ENCODE results near the gene ANKRD33B. TPM values are rescaled to one million over a fixed set of nuclear protein-coding genes. Genes with fewer than 3 reads are reported as not detected.

Gene ANKRD33B
- total and polyA plus RNA-seq, 10 donors = 2.0 to 37.8 (median 24.6) TPM

GRCh38 chr5:10534561-10535530 lies 29.0 kb upstream of the ANKRD33B start:
- intact Hi-C loops (cut with DNase I; ENCODE audit: low total_unique reads) = no loop called here
- Histone ChIP-seq H3K27me3 (replicated peaks in 1 of 7) (peaks cover 0 to 14% (median 0%) of the 10 kb centered on the region in 7 donors), H3K9me3 (no peaks in the 10 kb centered on the region), H3K27ac (no peak overlapping the region), H3K4me3 (no peak overlapping the region), H3K4me1 (peaks cover 9 to 52% (median 24%) of the 10 kb centered on the region in 6 donors), H3K36me3 (no peaks in the 10 kb centered on the region)
- no peak for DNase-seq
- TF ChIP-seq CTCF (IDR thresholded peaks at IDR 0.05 in 8 of 11, conservative IDR thresholded peaks at IDR 0.05 in 3 of 11) = no peak
- TF ChIP-seq POLR2A (IDR thresholded peaks at IDR 0.05) = no peak
- TF ChIP-seq POLR2AphosphoS5 (IDR thresholded peaks at IDR 0.05) = no peak
- WGBS, 5 donors = 81 to 89% (median 85%) methylated on average over 23 of the region's 23 CpGs

- Histone ChIP-seq H3K27ac (peak overlapping the region in 2 of 8 donors; percentile 50 to 54), H3K4me3 (no peak overlapping the region), H3K4me1 (peaks cover 9 to 55% (median 25%) of the 10 kb centered on the region in 6 donors), H3K9me3 (no peaks in the 10 kb centered on the region), H3K27me3 (replicated peaks in 1 of 7) (peaks cover 0 to 14% (median 0%) of the 10 kb centered on the region in 7 donors), H3K36me3 (no peaks in the 10 kb centered on the region)
- DNase-seq = no peak
- TF ChIP-seq POLR2AphosphoS5 (IDR thresholded peaks at IDR 0.05) (no peak), POLR2A (IDR thresholded peaks at IDR 0.05) (no peak), CTCF (IDR thresholded peaks at IDR 0.05 in 8 of 11, conservative IDR thresholded peaks at IDR 0.05 in 3 of 11) (no peak)
- 58 to 76% (median 64%) methylated on average over 3 of the region's 3 CpGs for WGBS, 5 donors
- intact Hi-C loops (cut with DNase I; ENCODE audit: low total_unique reads) = no loop called here
These were observed 27.4 kb upstream of the ANKRD33B start for GRCh38 chr5:10536511-10536910.

GRCh38 chr5:10536931-10537579 lies 26.8 kb upstream of the ANKRD33B start:
- Histone ChIP-seq H3K4me1 (peaks cover 9 to 55% (median 25%) of the 10 kb centered on the region in 6 donors), H3K27ac (peak overlapping the region in 5 of 8 donors; percentile 28 to 54 (median 50)), H3K27me3 (replicated peaks in 1 of 7) (peaks cover 0 to 14% (median 0%) of the 10 kb centered on the region in 7 donors), H3K36me3 (no peaks in the 10 kb centered on the region), H3K9me3 (no peaks in the 10 kb centered on the region), H3K4me3 (peak overlapping the region in 3 of 8 donors; percentile 0 to 47 (median 5))
- TF ChIP-seq POLR2AphosphoS5 (IDR thresholded peaks at IDR 0.05) = no peak
- TF ChIP-seq POLR2A (IDR thresholded peaks at IDR 0.05) = no peak
- no peak for TF ChIP-seq CTCF (IDR thresholded peaks at IDR 0.05 in 8 of 11, conservative IDR thresholded peaks at IDR 0.05 in 3 of 11)
- DNase-seq = no peak
- 7 to 26% (median 10%) methylated on average over 13 of the region's 13 CpGs for WGBS, 5 donors
- intact Hi-C loops (cut with DNase I; ENCODE audit: low total_unique reads) = no loop called here
